ENCODE data around the gene C5orf58. TPM values are rescaled to one million over a fixed set of nuclear protein-coding genes. Genes with fewer than 3 reads are reported as not detected.

The C5orf58 gene
- polyA plus RNA-seq, 1 donor from 2014 or later = not detected

DNA sequence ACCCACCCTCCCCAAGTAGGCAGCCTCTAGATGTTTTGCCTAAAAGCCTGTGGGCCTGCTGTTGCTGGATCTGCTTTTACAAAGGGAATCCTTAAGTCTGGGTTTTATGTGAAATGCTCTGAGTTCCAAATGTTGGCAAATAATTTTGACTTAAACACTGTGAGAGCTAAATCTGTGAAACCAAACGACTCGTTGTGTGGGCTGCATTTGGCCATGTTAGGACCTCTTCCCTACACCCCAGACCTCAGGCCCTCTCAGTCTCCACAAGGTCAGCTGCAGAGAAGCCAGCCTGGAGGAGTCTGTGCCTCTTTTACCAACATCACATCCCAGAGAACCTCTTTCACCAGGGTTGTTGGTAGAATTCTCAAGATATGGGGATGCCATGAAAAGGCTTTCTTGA, 55.4 kb downstream of the C5orf58 start:
- H4K20me1 ChIP-seq (ENCODE audit: insufficient read depth) = no peaks in the 10 kb centered on the region
- no peaks in the 10 kb centered on the region for H3K36me3 ChIP-seq (ENCODE audit: insufficient read depth, low read length)
- TF ChIP-seq, protein P1, sequence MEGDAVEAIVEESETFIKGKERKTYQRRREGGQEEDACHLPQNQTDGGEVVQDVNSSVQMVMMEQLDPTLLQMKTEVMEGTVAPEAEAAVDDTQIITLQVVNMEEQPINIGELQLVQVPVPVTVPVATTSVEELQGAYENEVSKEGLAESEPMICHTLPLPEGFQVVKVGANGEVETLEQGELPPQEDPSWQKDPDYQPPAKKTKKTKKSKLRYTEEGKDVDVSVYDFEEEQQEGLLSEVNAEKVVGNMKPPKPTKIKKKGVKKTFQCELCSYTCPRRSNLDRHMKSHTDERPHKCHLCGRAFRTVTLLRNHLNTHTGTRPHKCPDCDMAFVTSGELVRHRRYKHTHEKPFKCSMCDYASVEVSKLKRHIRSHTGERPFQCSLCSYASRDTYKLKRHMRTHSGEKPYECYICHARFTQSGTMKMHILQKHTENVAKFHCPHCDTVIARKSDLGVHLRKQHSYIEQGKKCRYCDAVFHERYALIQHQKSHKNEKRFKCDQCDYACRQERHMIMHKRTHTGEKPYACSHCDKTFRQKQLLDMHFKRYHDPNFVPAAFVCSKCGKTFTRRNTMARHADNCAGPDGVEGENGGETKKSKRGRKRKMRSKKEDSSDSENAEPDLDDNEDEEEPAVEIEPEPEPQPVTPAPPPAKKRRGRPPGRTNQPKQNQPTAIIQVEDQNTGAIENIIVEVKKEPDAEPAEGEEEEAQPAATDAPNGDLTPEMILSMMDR (IDR thresholded peaks at IDR 0.05; ENCODE audit: poor library complexity, severe bottlenecking) = no peak
- TF ChIP-seq EZH2 (IDR thresholded peaks at IDR 0.05; ENCODE audit: borderline replicate concordance, insufficient read depth, low read length, poor library complexity, severe bottlenecking) (no peak), EP300 (conservative IDR thresholded peaks at IDR 0.05; ENCODE audit: poor library complexity, severe bottlenecking) (no peak), TAF1 (IDR thresholded peaks at IDR 0.05; ENCODE audit: low read depth) (no peak), SMC3 (conservative IDR thresholded peaks at IDR 0.05; ENCODE audit: poor library complexity) (no peak), RAD21 (conservative IDR thresholded peaks at IDR 0.05) (no peak), MXI1 (conservative IDR thresholded peaks at IDR 0.05; ENCODE audit: poor library complexity, severe bottlenecking) (no peak), POLR2AphosphoS5 (IDR thresholded peaks at IDR 0.05) (no peak)
- TF ChIP-seq, protein P2, sequence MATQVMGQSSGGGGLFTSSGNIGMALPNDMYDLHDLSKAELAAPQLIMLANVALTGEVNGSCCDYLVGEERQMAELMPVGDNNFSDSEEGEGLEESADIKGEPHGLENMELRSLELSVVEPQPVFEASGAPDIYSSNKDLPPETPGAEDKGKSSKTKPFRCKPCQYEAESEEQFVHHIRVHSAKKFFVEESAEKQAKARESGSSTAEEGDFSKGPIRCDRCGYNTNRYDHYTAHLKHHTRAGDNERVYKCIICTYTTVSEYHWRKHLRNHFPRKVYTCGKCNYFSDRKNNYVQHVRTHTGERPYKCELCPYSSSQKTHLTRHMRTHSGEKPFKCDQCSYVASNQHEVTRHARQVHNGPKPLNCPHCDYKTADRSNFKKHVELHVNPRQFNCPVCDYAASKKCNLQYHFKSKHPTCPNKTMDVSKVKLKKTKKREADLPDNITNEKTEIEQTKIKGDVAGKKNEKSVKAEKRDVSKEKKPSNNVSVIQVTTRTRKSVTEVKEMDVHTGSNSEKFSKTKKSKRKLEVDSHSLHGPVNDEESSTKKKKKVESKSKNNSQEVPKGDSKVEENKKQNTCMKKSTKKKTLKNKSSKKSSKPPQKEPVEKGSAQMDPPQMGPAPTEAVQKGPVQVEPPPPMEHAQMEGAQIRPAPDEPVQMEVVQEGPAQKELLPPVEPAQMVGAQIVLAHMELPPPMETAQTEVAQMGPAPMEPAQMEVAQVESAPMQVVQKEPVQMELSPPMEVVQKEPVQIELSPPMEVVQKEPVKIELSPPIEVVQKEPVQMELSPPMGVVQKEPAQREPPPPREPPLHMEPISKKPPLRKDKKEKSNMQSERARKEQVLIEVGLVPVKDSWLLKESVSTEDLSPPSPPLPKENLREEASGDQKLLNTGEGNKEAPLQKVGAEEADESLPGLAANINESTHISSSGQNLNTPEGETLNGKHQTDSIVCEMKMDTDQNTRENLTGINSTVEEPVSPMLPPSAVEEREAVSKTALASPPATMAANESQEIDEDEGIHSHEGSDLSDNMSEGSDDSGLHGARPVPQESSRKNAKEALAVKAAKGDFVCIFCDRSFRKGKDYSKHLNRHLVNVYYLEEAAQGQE (IDR thresholded peaks at IDR 0.05; ENCODE audit: borderline replicate concordance) = no peak
- peaks cover 7% of the 10 kb centered on the region for H3K9me3 ChIP-seq (ENCODE audit: low read length)
- H3K4me2 ChIP-seq (ENCODE audit: low read length) = no peak overlapping the region
- H3K27me3 ChIP-seq (ENCODE audit: insufficient read depth, low read depth, low read length) = no peaks in the 10 kb centered on the region
- no peaks in the 10 kb centered on the region for H3F3A ChIP-seq (ENCODE audit: insufficient read depth, low read length, poor library complexity, severe bottlenecking)
- no peak overlapping the region for H3K4me3 ChIP-seq (ENCODE audit: low read length)
- H2AFZ ChIP-seq (ENCODE audit: low read depth, low read length) = no peak overlapping the region
- no peak overlapping the region for H3K27ac ChIP-seq (ENCODE audit: low read length)
- H3K9me2 ChIP-seq (ENCODE audit: insufficient read depth, low read length) = no peaks in the 10 kb centered on the region
- H3K79me2 ChIP-seq (replicated peaks; ENCODE audit: insufficient read depth, low read length) = no peaks in the 10 kb centered on the region
- H3K9ac ChIP-seq (ENCODE audit: low read length) = no peak overlapping the region

DNA sequence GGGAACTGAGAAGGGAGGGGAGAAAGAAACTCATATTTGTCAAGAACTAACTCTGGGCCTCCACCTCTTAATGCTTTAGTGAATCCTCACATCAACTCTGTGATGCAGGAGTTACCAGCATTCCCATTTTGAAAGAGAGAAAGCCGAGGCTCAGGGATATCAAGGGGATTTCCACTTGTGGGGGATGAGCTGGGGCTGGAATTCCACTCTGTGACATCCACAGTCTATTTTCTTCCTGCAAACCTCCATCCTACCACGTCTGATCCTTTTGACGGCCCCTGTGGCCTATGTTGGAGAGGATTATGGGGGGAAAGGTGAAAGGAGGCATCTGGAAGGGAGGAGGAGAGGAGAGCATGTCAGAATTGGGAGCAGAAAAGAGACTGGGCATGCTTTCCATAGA, 55.8 kb downstream of the C5orf58 start:
- no peaks in the 10 kb centered on the region for H3K27me3 ChIP-seq (ENCODE audit: insufficient read depth, low read depth, low read length)
- no peaks in the 10 kb centered on the region for H4K20me1 ChIP-seq (ENCODE audit: insufficient read depth)
- H3K9me2 ChIP-seq (ENCODE audit: insufficient read depth, low read length) = no peaks in the 10 kb centered on the region
- H3F3A ChIP-seq (ENCODE audit: insufficient read depth, low read length, poor library complexity, severe bottlenecking) = no peaks in the 10 kb centered on the region
- no peak overlapping the region for H3K4me3 ChIP-seq (ENCODE audit: low read length)
- H3K79me2 ChIP-seq (replicated peaks; ENCODE audit: insufficient read depth, low read length) = no peaks in the 10 kb centered on the region
- no peak overlapping the region for H3K4me2 ChIP-seq (ENCODE audit: low read length)
- no peak overlapping the region for H2AFZ ChIP-seq (ENCODE audit: low read depth, low read length)
- no peak overlapping the region for H3K27ac ChIP-seq (ENCODE audit: low read length)
- no peak for TF ChIP-seq SMC3 (conservative IDR thresholded peaks at IDR 0.05; ENCODE audit: poor library complexity)
- TF ChIP-seq EP300 (conservative IDR thresholded peaks at IDR 0.05; ENCODE audit: poor library complexity, severe bottlenecking) = no peak
- no peak for TF ChIP-seq TAF1 (IDR thresholded peaks at IDR 0.05; ENCODE audit: low read depth)
- TF ChIP-seq POLR2AphosphoS5 (IDR thresholded peaks at IDR 0.05) = no peak
- TF ChIP-seq RAD21 (conservative IDR thresholded peaks at IDR 0.05) = no peak
- TF ChIP-seq, protein P1 (IDR thresholded peaks at IDR 0.05; ENCODE audit: poor library complexity, severe bottlenecking) = no peak
- TF ChIP-seq, protein P2 (IDR thresholded peaks at IDR 0.05; ENCODE audit: borderline replicate concordance) = no peak
- TF ChIP-seq EZH2 (IDR thresholded peaks at IDR 0.05; ENCODE audit: borderline replicate concordance, insufficient read depth, low read length, poor library complexity, severe bottlenecking) = no peak
- no peak overlapping the region for H3K9ac ChIP-seq (ENCODE audit: low read length)
- H3K36me3 ChIP-seq (ENCODE audit: insufficient read depth, low read length) = no peaks in the 10 kb centered on the region
- peaks cover 3% of the 10 kb centered on the region for H3K9me3 ChIP-seq (ENCODE audit: low read length)
